Erythroblast (primary cell): ENCODE results near the gene SPSB1.

ENCODE experiments used
- GATA1 ChIP-seq: IDR thresholded peaks from 2 replicates; pipeline ENCODE4 v1.6.1; 2011; ENCODE audit warnings: low read depth, mild to moderate bottlenecking, control low read depth, low read length, moderate library complexity
- POLR2A ChIP-seq: IDR thresholded peaks from 2 replicates; pipeline ENCODE4 v1.6.1; 2011; ENCODE audit warnings: mild to moderate bottlenecking, low read length

- TF ChIP-seq POLR2A (no peak), GATA1 (no peak)
These were observed 118.1 kb downstream of the SPSB1 start for GRCh38 chr1:9410737-9411297.
